IPS DF 6.9 (cell line): Measurements from ENCODE around the gene MRGPRE.

Experiments used
- DNase-seq: peaks from one replicate; pipeline ENCODE4 v3.0.0-alpha.2; 2013; ENCODE audit warnings: low read depth, low spot score
- H3K27ac ChIP-seq: one replicate; pipeline ENCODE4 v1.5.1; 2013; ENCODE audit warnings: low read length, control low read depth
- H3K27me3 ChIP-seq: 2 replicates; pipeline ENCODE4 v1.6.1; 2013; ENCODE audit warnings: mild to moderate bottlenecking, low read length; ENCODE audit not compliant: control insufficient read depth, insufficient read depth
- H3K36me3 ChIP-seq: 2 replicates; pipeline ENCODE4 v1.6.1; 2013; ENCODE audit warnings: low read length; ENCODE audit not compliant: control insufficient read depth, insufficient read depth
- H3K4me1 ChIP-seq: 2 replicates; pipeline ENCODE4 v1.6.1; 2013; ENCODE audit warnings: low read length; ENCODE audit not compliant: control insufficient read depth, insufficient read depth
- H3K4me3 ChIP-seq: 2 replicates; pipeline ENCODE4 v1.5.1; 2013; ENCODE audit warnings: mild to moderate bottlenecking, low read length
- H3K9me3 ChIP-seq: 2 replicates; pipeline ENCODE4 v1.6.1; 2013; ENCODE audit warnings: low read length, inconsistent platforms; ENCODE audit not compliant: control insufficient read depth, insufficient read depth
- WGBS: extraction: QIAGEN DNeasy Blood & Tissue Kit; methylation state at CpG from one replicate; pipeline ENCODE4 v1.1.7; 2013; ENCODE audit warnings: mixed read lengths, missing lambda C conversion rate; ENCODE audit not compliant: insufficient read length, insufficient coverage; 5-methylcytosine and 5-hydroxymethylcytosine counted together

Gene MRGPRE

DNA sequence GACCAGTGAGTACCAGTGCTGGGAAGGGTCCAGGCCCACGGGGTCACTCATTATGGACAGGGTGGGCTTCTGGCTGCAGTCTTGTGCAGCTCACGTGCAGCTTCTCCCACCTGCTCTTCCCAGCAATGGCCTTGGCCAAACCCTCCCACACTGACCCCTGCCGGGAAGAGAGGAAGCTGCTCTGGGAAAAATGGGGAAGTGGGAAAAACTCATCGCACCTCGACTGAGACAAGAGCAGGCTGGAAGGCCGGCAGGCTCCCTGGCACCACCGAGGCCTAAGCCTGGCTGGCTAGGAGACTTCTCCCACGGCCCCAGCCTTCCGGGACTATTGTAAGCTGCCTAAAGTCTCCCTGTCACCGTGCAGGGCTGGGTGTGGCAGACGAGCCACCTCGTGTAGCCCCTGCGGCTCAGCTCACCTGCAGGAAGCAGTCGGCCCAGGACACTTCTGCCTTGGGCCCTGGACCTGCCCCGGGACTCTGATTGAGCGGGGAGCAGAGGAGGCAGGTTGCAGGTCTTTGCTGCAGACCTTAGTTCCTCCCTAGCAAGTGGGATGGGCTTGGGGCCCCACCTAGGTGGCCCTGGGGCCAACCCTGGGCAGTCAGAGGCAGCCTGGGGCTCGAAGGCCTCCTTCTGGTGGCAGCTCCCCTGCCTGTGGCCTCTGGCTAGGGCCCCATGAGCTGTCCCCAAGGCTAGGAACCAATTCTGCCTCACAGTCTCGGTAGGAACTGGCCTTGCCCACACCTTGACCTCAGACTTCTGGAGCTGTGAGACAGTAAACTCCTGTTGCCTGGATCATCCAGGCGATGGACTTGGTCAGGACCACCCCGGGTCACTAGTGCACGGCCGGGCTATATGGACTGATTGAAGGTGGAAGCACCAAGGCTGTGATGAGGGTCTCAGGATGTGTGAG, 36.7 kb downstream of the MRGPRE start:
- H3K27ac ChIP-seq: no peak overlapping the region
- H3K27me3 ChIP-seq: no peaks in the 10 kb centered on the region
- no peaks in the 10 kb centered on the region for H3K4me1 ChIP-seq
- H3K4me3 ChIP-seq: no peak overlapping the region
- no CpG with 5 or more reads among the region's 22 CpGs for WGBS
- no peaks in the 10 kb centered on the region; the same call in 1 of the 2 replicates for H3K36me3 ChIP-seq
- H3K9me3 ChIP-seq: no peaks in the 10 kb centered on the region
- no peak for DNase-seq

DNA sequence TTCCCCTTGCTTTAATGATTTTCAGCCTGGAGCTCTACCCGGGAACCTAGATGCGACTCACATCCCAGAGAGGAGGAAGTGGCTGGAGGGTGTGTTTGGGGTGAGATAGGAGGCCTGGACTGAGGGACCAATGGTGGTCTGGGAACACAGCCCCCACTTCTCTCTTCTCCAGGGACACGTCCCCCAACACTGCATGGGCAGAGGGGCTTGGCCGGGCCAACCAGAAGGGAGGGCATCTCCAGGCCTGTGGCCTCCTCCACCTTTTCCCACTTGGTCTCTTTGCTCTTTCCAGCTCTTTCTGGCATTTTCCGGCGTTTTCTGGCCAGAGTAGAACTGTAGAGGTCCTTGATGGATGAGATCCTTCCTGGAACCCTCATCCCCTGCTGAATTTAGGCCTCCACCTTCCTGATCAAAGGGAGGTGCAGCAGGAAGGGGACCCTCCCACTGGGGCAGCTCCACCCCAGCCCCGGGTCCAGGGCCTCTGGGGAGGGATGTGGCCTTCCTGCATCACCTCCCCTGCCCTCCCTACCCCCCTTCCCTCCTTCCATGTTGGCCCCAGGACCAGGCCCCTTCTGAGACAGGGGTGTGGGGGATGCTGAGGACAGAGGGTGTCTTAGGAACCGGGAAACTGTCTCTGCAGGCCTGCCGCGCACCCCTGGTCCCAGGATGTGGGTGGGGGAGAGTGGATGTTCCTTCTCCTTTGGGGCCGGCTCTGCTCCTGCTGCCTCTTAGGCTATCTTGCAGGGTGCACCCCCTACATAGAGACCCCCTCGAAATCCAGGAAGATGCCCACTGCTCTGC, 38.0 kb downstream of the MRGPRE start:
- no peak overlapping the region for H3K27ac ChIP-seq
- no peak overlapping the region for H3K4me3 ChIP-seq
- H3K27me3 ChIP-seq: no peaks in the 10 kb centered on the region
- no peaks in the 10 kb centered on the region for H3K9me3 ChIP-seq
- WGBS: no CpG with 5 or more reads among the region's 12 CpGs
- peaks cover 2% of the 10 kb centered on the region; the same call in 1 of the 2 replicates for H3K4me1 ChIP-seq
- no peaks in the 10 kb centered on the region; the same call in 1 of the 2 replicates for H3K36me3 ChIP-seq
- no peak for DNase-seq

DNA sequence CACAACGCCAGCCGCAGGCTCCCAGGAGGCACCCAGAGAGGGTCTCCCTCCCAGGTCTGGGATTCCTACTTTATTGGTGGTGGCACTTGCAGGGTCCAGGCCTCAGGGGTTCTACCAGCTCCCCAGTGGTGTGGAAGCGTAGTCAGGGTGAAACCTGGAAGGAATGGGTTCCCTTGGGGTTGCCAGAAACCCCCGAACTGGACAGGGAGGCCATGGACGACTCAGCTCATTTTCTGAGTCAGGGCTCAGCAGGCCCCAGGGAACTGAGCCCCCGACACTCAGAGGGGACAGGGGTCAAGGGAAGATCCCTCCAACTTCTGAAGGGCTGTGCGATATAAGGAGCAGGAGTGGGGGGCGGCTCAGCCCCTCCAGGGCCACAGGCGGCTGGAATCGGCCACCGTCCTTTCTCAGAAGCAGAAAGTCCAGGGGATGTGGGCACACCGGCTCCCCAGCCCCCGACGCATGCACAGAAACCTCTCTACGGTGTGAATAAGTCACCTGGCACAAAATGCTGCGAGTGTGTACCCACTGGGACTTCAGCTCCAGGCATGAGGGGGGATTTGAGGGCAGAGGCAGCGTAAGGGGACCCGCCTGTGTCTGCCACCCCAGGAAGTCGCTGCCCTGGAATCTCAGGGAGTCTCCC, 38.7 kb downstream of the MRGPRE start:
- Histone ChIP-seq H3K9me3 (no peaks in the 10 kb centered on the region), H3K4me3 (no peak overlapping the region), H3K27me3 (no peaks in the 10 kb centered on the region), H3K36me3 (no peaks in the 10 kb centered on the region; the same call in 1 of the 2 replicates), H3K4me1 (peaks cover 2% of the 10 kb centered on the region; the same call in 1 of the 2 replicates), H3K27ac (no peak overlapping the region)
- no peak for DNase-seq
- no CpG with 5 or more reads among the region's 19 CpGs for WGBS

DNA sequence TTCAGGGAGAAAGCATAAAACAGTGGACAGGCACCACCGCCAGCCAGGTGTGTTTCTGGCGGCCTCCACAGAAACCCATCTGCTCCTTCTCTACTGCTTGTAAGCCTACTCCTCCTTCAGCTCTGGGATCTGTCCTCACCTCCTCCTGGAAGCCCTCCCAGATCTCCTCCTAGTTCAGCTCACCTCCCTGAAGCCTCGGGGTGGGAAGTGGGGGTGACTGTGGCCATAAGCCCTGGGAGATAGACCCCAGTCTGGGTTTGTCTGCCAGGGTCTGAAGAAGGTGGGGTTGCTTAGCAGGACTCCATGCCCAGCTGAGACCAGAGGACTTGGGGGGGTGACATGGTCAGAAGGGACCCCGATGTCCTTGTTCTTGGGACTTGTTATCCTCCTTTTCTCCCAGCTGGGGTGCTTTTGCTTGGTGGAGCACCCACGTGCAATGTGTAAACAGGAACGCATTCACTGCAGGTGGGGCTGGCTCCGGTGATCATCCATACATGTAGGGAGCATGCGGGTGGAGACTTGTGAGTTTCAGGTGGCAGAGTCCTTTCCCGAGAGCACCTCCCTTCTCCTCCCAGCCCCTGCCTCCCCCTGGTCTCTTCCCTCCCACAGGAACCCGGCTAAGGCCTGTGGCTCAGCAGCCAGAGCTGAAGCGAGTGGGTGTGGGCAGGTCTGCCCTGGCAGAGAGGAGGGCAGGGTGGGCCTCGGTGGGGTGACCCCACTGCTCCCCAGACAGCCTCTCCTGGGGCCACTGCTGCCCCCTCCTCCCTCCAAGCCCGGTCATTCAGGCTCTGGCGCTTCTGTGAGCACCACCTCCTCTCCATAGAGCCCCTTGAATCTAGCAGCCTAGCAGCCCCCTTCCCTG, 39.5 kb downstream of the MRGPRE start:
- Histone ChIP-seq H3K36me3 (no peaks in the 10 kb centered on the region; the same call in 1 of the 2 replicates), H3K27me3 (no peaks in the 10 kb centered on the region), H3K9me3 (no peaks in the 10 kb centered on the region), H3K4me1 (peaks cover 3% of the 10 kb centered on the region; the same call in 1 of the 2 replicates), H3K27ac (no peak overlapping the region), H3K4me3 (no peak overlapping the region)
- DNase-seq: no peak
- WGBS: no CpG with 5 or more reads among the region's 14 CpGs

DNA sequence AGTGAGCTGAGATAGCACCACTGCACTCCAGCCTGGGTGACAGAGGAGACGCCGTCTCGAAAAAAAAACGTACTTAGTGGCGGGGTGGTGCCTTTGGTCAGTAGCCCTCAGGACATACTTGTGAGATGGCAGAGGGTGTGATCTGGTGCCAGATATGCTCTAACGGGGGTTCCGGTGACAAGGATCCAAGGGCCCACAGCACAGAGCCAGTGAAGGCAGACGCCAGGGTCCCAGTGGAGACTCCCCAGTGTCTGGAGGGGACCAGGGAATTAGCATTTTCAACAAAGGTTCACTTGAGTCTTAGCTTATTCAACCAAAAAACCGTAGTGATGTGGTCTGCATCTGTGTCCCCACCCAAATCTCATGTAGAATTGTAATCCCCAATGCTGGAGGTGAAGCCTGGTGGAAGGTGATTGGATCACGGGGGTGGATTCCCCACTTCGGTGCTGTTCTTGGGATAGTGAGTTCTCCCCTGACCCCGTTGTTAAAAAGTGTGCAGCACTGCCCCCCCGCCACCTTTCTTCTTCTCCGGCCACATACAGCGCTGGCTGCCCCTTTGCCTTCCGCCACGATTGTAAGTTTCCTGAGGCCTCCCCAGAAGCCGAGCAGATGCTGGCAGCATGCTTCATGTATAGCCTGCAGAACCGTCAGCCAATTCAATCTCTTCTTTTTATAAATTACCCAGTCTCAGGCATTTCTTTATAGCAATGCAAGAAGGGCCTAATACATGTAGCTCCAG, 40.5 kb downstream of the MRGPRE start:
- H3K27ac ChIP-seq: no peak overlapping the region
- H3K27me3 ChIP-seq: no peaks in the 10 kb centered on the region
- H3K36me3 ChIP-seq: no peaks in the 10 kb centered on the region; the same call in 1 of the 2 replicates
- no peak overlapping the region for H3K4me3 ChIP-seq
- no peak for DNase-seq
- peaks cover 3% of the 10 kb centered on the region; the same call in 1 of the 2 replicates for H3K4me1 ChIP-seq
- no peaks in the 10 kb centered on the region for H3K9me3 ChIP-seq
- no CpG with 5 or more reads among the region's 19 CpGs for WGBS

DNA sequence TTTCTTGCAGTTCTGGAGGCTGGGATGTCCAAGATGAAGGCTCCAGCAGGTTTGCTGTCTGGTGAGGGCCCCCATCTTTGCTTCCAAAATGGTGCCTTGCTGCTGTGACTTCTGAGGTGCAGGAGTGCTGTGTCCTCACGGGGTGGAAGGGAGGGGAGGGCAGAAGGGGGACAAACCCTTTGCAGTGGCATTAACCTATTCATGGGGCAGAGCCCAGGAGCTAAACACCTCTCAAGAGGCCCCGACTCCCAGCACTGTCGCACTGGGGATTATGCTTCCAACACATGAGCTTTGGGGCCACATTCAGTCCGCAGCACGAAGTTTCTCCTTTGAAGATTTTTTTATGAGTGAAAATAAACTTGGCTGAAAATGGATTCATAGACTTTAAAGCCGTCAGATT, 41.6 kb downstream of the MRGPRE start:
- Histone ChIP-seq H3K27me3 (no peaks in the 10 kb centered on the region), H3K4me3 (no peak overlapping the region), H3K4me1 (peaks cover 3% of the 10 kb centered on the region; the same call in 1 of the 2 replicates), H3K36me3 (no peaks in the 10 kb centered on the region), H3K9me3 (no peaks in the 10 kb centered on the region), H3K27ac (no peak overlapping the region)
- DNase-seq: no peak
- WGBS: no CpG with 5 or more reads among the region's 6 CpGs

DNA sequence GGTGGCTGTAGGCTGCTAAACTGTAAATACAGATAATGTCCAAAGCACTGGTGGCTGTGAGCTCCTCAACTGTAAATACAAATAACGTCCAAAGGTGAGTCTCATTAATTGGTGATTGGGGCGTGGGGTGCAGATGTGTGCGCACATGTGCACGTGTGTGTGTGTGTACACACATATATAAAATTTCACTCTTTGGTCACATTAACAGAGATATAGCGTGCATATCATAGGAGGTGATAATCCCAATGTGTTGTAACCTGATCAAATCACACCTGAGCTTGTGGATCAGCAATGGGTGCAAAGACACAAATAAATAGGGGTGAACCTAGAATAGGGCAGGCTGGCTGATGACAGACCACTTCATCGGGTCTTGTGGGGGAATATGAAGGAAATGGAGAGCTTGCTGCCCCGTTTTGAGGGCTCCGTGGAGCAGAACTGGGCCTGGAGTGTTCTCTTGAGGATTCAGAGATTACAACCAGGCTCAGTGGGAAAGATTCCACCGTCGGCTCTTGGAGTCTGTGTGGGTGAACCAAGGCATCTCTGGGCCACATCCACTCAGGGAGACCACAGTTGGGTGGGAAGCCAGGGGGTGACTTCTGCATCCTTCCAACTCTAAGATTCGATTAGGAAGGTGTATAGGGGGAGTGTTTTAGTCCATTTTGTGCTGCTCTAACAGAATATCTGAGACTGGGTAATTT, 42.2 kb downstream of the MRGPRE start:
- Histone ChIP-seq H3K27ac (no peak overlapping the region), H3K27me3 (no peaks in the 10 kb centered on the region), H3K4me1 (peaks cover 3% of the 10 kb centered on the region; the same call in 1 of the 2 replicates), H3K4me3 (no peak overlapping the region), H3K36me3 (no peaks in the 10 kb centered on the region), H3K9me3 (no peaks in the 10 kb centered on the region)
- no CpG with 5 or more reads among the region's 11 CpGs for WGBS
- DNase-seq: no peak

DNA sequence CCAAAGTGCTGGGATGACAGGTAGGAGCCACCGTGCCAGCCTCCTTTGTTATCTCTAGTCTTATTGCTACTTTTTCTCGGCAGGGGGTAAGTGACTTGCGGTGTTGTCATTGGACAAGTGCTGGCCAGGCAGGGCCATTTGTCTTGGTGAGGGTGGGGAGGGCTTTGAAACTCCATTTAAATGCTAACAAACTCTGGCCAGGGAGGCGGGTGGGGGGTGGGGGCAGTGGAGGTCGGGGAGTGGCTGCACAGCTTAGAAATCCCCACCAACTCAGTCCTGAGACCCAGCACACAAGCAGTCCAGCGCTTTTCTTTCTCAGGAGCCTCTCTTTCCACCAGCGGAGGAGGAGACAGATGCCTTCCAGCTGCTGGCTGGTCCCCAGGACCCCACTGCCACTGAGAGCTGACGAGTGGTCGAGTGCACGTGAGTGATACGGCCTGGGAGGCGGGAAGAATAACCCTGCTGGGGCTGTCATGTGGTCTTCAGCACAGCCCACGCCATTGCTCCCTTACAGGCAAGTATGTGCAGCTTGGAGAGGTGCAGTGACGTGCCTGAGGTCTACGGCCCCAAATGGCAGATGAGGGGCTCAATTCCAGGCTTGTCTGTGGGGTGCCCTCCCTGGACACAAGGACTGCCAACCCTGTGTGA, 42.9 kb downstream of the MRGPRE start:
- no CpG with 5 or more reads among the region's 15 CpGs for WGBS
- DNase-seq: no peak
- Histone ChIP-seq H3K36me3 (no peaks in the 10 kb centered on the region), H3K27ac (no peak overlapping the region), H3K9me3 (no peaks in the 10 kb centered on the region), H3K4me1 (peaks cover 3% of the 10 kb centered on the region; the same call in 1 of the 2 replicates), H3K27me3 (no peaks in the 10 kb centered on the region), H3K4me3 (no peak overlapping the region)
